ENCODE results near the gene FBXL12.

- TF ChIP-seq, protein P1, sequence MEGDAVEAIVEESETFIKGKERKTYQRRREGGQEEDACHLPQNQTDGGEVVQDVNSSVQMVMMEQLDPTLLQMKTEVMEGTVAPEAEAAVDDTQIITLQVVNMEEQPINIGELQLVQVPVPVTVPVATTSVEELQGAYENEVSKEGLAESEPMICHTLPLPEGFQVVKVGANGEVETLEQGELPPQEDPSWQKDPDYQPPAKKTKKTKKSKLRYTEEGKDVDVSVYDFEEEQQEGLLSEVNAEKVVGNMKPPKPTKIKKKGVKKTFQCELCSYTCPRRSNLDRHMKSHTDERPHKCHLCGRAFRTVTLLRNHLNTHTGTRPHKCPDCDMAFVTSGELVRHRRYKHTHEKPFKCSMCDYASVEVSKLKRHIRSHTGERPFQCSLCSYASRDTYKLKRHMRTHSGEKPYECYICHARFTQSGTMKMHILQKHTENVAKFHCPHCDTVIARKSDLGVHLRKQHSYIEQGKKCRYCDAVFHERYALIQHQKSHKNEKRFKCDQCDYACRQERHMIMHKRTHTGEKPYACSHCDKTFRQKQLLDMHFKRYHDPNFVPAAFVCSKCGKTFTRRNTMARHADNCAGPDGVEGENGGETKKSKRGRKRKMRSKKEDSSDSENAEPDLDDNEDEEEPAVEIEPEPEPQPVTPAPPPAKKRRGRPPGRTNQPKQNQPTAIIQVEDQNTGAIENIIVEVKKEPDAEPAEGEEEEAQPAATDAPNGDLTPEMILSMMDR (IDR thresholded peaks at IDR 0.05), result no peak
- TF ChIP-seq POLR2A (IDR thresholded peaks at IDR 0.05) (no peak), POLR2AphosphoS5 (IDR thresholded peaks at IDR 0.05) (no peak)
Measured at GRCh38 chr19:9786342-9786741, 32.5 kb downstream of the FBXL12 start.

Data from prostate gland (tissue), 2 donors.